DND-41 (cell line): ENCODE results near the gene MRPL17.

Experiments used
- ATAC-seq: fragments of 200-7000 bp; cut with Tn5 transposase; 3 replicates; pipeline ENCODE4 v1.9.1; 2021; ENCODE audit warnings: low read depth; ENCODE audit not compliant: insufficient read depth
- DNase-seq: peaks from one replicate; pipeline ENCODE4 v3.0.0-alpha.2; 2020
- H2AFZ ChIP-seq: 2 replicates; pipeline ENCODE4 v1.6.0; 2012; ENCODE audit warnings: low read depth, low read length
- H3K27ac ChIP-seq: 2 replicates; pipeline ENCODE4 v1.5.1; 2012; ENCODE audit warnings: low read length, inconsistent platforms
- H3K27me3 ChIP-seq: fragments of 200-600 bp; sonication (generic); 2 replicates; pipeline ENCODE4 v1.6.0; 2012; ENCODE audit warnings: low read length, mild to moderate bottlenecking, inconsistent platforms; ENCODE audit not compliant: insufficient read depth, poor library complexity
- H3K36me3 ChIP-seq: 2 replicates; pipeline ENCODE4 v1.5.1; 2012; ENCODE audit warnings: low read length, inconsistent platforms; ENCODE audit not compliant: insufficient read depth
- H3K4me1 ChIP-seq: 2 replicates; pipeline ENCODE4 v1.5.1; 2012; ENCODE audit warnings: mild to moderate bottlenecking, low read length; ENCODE audit not compliant: insufficient read depth
- H3K4me2 ChIP-seq: 2 replicates; pipeline ENCODE4 v1.6.0; 2012; ENCODE audit warnings: mild to moderate bottlenecking, moderate library complexity, low read length, inconsistent platforms; ENCODE audit not compliant: insufficient read depth
- H3K4me3 ChIP-seq, 2 experiments: fragments of 200-600 bp in 1 of 2; shearing (Covaris generic) in 1 of 2; 2 replicates each; pipeline ENCODE4 v1.5.1; 2012 to 2016; ENCODE audit warnings: inconsistent platforms in 2 of 2, low read length in 2 of 2, mild to moderate bottlenecking in 2 of 2, low read depth in 1 of 2, moderate library complexity in 1 of 2
- H3K79me2 ChIP-seq: 2 replicates; pipeline ENCODE4 v1.6.0; 2012; ENCODE audit warnings: low read length, inconsistent platforms; ENCODE audit not compliant: insufficient read depth
- H3K9ac ChIP-seq: 2 replicates; pipeline ENCODE4 v1.6.0; 2012; ENCODE audit warnings: low read depth, mild to moderate bottlenecking, inconsistent platforms, low read length, moderate library complexity
- H3K9me3 ChIP-seq: 2 replicates; pipeline ENCODE4 v1.5.1; 2012; ENCODE audit warnings: low read length, moderate library complexity, mild to moderate bottlenecking, inconsistent platforms; ENCODE audit not compliant: insufficient read depth, severe bottlenecking
- H4K20me1 ChIP-seq: 2 replicates; pipeline ENCODE4 v1.6.0; 2012; ENCODE audit warnings: low read length; ENCODE audit not compliant: insufficient read depth
- EZH2 ChIP-seq: IDR thresholded peaks from 3 replicates; pipeline ENCODE4 v1.6.1; 2012; ENCODE audit warnings: borderline replicate concordance, low read depth, mild to moderate bottlenecking, moderate library complexity, low read length, inconsistent platforms; ENCODE audit not compliant: severe bottlenecking
- TF ChIP-seq, protein P1 (sequence below): IDR thresholded peaks from 2 replicates; pipeline ENCODE4 v1.5.1; 2012; ENCODE audit warnings: borderline replicate concordance, low read length, moderate library complexity, mild to moderate bottlenecking; ENCODE audit not compliant: poor library complexity, severe bottlenecking; ENCODE audit errors: extremely low read depth

MRPL17 gene

GRCh38 chr11:6646918-6647679 is 36.0 kb downstream of the MRPL17 start:
- Histone ChIP-seq H3K9ac (no peak overlapping the region), H3K4me2 (no peak overlapping the region), H4K20me1 (no peaks in the 10 kb centered on the region), H2AFZ (no peak overlapping the region), H3K9me3 (no peaks in the 10 kb centered on the region), H3K4me3 (no peak overlapping the region), H3K27me3 (peaks cover 5% of the 10 kb centered on the region), H3K27ac (no peak overlapping the region), H3K4me1 (peaks cover 5% of the 10 kb centered on the region), H3K36me3 (no peaks in the 10 kb centered on the region), H3K79me2 (no peaks in the 10 kb centered on the region)
- TF ChIP-seq EZH2, result no peak
- TF ChIP-seq, protein P1, sequence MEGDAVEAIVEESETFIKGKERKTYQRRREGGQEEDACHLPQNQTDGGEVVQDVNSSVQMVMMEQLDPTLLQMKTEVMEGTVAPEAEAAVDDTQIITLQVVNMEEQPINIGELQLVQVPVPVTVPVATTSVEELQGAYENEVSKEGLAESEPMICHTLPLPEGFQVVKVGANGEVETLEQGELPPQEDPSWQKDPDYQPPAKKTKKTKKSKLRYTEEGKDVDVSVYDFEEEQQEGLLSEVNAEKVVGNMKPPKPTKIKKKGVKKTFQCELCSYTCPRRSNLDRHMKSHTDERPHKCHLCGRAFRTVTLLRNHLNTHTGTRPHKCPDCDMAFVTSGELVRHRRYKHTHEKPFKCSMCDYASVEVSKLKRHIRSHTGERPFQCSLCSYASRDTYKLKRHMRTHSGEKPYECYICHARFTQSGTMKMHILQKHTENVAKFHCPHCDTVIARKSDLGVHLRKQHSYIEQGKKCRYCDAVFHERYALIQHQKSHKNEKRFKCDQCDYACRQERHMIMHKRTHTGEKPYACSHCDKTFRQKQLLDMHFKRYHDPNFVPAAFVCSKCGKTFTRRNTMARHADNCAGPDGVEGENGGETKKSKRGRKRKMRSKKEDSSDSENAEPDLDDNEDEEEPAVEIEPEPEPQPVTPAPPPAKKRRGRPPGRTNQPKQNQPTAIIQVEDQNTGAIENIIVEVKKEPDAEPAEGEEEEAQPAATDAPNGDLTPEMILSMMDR, result no peak
- DNase-seq, result peak; percentile 33
- ATAC-seq, result peak; percentile 70

GRCh38 chr11:6646576-6646917 is 36.6 kb downstream of the MRPL17 start:
- Histone ChIP-seq H3K4me3 (no peak overlapping the region), H4K20me1 (no peaks in the 10 kb centered on the region), H3K36me3 (no peaks in the 10 kb centered on the region), H3K27me3 (peaks cover 5% of the 10 kb centered on the region), H3K4me2 (no peak overlapping the region), H3K9ac (no peak overlapping the region), H3K9me3 (no peaks in the 10 kb centered on the region), H3K79me2 (no peaks in the 10 kb centered on the region), H3K27ac (no peak overlapping the region), H3K4me1 (peaks cover 5% of the 10 kb centered on the region), H2AFZ (no peak overlapping the region)
- ATAC-seq (0 out of 3 replicates have a peak, but pooled peaks have one; percentile 18), DNase-seq (peak; percentile 18)
- TF ChIP-seq EZH2, result no peak
- TF ChIP-seq, protein P1, result no peak

GRCh38 chr11:6646071-6646470 is 37.1 kb downstream of the MRPL17 start:
- Histone ChIP-seq H3K9me3 (no peaks in the 10 kb centered on the region), H2AFZ (no peak overlapping the region), H3K4me2 (no peak overlapping the region), H3K4me1 (peaks cover 5% of the 10 kb centered on the region), H3K27me3 (peaks cover 2% of the 10 kb centered on the region), H3K36me3 (no peaks in the 10 kb centered on the region), H3K79me2 (no peaks in the 10 kb centered on the region), H4K20me1 (no peaks in the 10 kb centered on the region), H3K4me3 (no peak overlapping the region), H3K27ac (no peak overlapping the region), H3K9ac (no peak overlapping the region)
- DNase-seq (no peak), ATAC-seq (no peak)
- TF ChIP-seq, protein P1, result no peak
- TF ChIP-seq EZH2, result no peak
